Measurements from ENCODE around the gene SLC1A2.

- TF ChIP-seq, protein P1, sequence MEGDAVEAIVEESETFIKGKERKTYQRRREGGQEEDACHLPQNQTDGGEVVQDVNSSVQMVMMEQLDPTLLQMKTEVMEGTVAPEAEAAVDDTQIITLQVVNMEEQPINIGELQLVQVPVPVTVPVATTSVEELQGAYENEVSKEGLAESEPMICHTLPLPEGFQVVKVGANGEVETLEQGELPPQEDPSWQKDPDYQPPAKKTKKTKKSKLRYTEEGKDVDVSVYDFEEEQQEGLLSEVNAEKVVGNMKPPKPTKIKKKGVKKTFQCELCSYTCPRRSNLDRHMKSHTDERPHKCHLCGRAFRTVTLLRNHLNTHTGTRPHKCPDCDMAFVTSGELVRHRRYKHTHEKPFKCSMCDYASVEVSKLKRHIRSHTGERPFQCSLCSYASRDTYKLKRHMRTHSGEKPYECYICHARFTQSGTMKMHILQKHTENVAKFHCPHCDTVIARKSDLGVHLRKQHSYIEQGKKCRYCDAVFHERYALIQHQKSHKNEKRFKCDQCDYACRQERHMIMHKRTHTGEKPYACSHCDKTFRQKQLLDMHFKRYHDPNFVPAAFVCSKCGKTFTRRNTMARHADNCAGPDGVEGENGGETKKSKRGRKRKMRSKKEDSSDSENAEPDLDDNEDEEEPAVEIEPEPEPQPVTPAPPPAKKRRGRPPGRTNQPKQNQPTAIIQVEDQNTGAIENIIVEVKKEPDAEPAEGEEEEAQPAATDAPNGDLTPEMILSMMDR (IDR thresholded peaks at IDR 0.05) = no peak
- TF ChIP-seq POLR2A (IDR thresholded peaks at IDR 0.05) = no peak
- TF ChIP-seq EP300 (IDR thresholded peaks at IDR 0.05) = no peak
Measured at GRCh38 chr11:35381709-35382322, 37.5 kb downstream of the SLC1A2 start.
